Vagina (tissue), 2 donors: Measurements from ENCODE around the gene PPP2CA. TPM values are rescaled to one million over a fixed set of nuclear protein-coding genes. Genes with fewer than 3 reads are reported as not detected.

Source experiments
- DNase-seq, 2 donors: peaks; one replicate each; pipeline ENCODE4 v3.0.0-alpha.2; 2017; ENCODE audit errors: extremely low spot score in 2 of 2
- H3K27ac ChIP-seq: fragments of 200-600 bp; sonication (generic); one replicate; pipeline ENCODE4 v1.5.1; 2019
- H3K27me3 ChIP-seq: fragments of 200-600 bp; sonication (generic); one replicate; pipeline ENCODE4 v1.5.1; 2019
- H3K36me3 ChIP-seq, 2 donors: fragments of 200-600 bp; sonication (generic); one replicate each; pipeline ENCODE4 v1.5.1; 2017 to 2019
- H3K4me1 ChIP-seq: fragments of 200-600 bp; sonication (generic); one replicate; pipeline ENCODE4 v1.5.1; 2019
- H3K4me3 ChIP-seq, 2 donors: fragments of 200-600 bp; sonication (generic); 1 replicate in 1 of 2; 2 replicates in 1 of 2; pipeline ENCODE4 v1.5.1; 2016 to 2019
- H3K9me3 ChIP-seq: fragments of 200-600 bp; sonication (generic); one replicate; pipeline ENCODE4 v1.5.1; 2019
- POLR2A ChIP-seq, 2 donors: fragments of 450-650 bp; IDR thresholded peaks; one replicate each; pipeline ENCODE4 v1.6.1; 2017; ENCODE audit warnings: antibody characterized with exemption in 2 of 2, mild to moderate bottlenecking in 2 of 2, moderate library complexity in 2 of 2
- POLR2AphosphoS5 ChIP-seq, 2 donors: sonication (generic); formaldehyde crosslinking; IDR thresholded peaks; one replicate each; pipeline ENCODE4 v1.9.0; 2017; ENCODE audit warnings: antibody characterized with exemption in 2 of 2, mild to moderate bottlenecking in 2 of 2, low read depth in 1 of 2; ENCODE audit not compliant: insufficient read depth in 1 of 2
- intact Hi-C: fragments of 100-400 bp; cut with DNase I; formaldehyde crosslinking; loops from one replicate; pipeline ENCODE4 v1.15.1; 2023
- total RNA-seq: library from RNA; depleted of rRNA; stranded (reverse); fragments of >200 nt; gene quantifications from one replicate; pipeline ENCODE4 v1.2.3, GENCODE V29; 2016
- TF ChIP-seq, protein P1 (sequence below), 3 experiments: fragments of 450-650 bp in 2 of 3; fragments of 200-600 bp in 1 of 3; sonication (generic) in 1 of 3; IDR thresholded peaks; one replicate each; pipeline ENCODE4 v1.5.1; 2017 to 2019; ENCODE audit warnings: antibody characterized with exemption in 3 of 3, mild to moderate bottlenecking in 2 of 3, moderate library complexity in 2 of 3

PPP2CA gene
- total RNA-seq, 1 donor from 2014 or later, result 56.2 TPM

DNA sequence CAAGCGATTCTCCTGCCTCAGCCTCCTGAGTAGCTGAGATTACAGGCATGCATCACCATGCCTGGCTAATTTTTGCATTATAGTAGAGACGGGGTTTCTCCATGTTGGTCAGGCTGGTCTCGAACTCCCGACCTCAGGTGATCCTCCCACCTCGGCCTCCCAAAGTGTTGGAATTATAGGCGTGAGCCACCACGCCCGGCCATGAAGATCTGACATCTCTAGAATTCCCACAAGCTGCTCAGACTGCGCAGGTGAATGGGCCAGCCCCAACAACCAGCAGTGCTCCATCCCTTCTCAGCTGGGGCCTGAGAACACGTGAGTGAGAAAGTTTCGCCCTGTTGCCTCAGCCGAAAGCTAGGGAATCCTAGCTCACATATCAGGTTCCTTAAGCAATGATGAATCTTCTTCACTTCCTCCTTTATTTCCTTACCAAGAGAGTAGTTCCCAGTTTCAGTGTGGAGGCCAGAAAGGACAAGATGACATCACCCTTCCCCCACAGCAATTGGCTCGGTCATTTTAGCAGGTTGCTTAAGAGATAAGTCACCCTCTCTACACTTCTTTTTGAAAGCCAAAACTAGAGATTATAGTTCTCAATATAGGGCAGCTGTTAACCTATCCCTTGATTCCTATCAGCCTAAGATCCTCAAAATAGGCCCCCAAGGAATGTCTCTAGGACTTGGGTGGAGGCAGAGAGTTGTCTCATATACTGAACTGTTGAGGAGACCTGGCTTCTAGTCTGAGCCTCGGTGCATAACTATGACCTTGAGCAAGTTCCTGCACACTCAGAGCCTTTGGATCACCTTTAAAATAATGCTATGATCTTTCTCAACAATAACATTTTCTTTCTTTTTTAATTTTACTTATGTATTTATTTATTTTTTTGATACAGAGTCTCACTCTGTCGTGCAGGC is 23.9 kb upstream of the PPP2CA start:
- Histone ChIP-seq H3K27ac (no peak overlapping the region), H3K4me3 (no peak overlapping the region), H3K36me3 (no peaks in the 10 kb centered on the region), H3K9me3 (no peaks in the 10 kb centered on the region), H3K4me1 (peaks cover 6% of the 10 kb centered on the region), H3K27me3 (no peaks in the 10 kb centered on the region)
- TF ChIP-seq POLR2A (IDR thresholded peaks at IDR 0.05), result no peak
- no peak for TF ChIP-seq POLR2AphosphoS5 (IDR thresholded peaks at IDR 0.05; ENCODE audit: insufficient read depth in 1 of 2, low read depth in 1 of 2)
- TF ChIP-seq, protein P1, sequence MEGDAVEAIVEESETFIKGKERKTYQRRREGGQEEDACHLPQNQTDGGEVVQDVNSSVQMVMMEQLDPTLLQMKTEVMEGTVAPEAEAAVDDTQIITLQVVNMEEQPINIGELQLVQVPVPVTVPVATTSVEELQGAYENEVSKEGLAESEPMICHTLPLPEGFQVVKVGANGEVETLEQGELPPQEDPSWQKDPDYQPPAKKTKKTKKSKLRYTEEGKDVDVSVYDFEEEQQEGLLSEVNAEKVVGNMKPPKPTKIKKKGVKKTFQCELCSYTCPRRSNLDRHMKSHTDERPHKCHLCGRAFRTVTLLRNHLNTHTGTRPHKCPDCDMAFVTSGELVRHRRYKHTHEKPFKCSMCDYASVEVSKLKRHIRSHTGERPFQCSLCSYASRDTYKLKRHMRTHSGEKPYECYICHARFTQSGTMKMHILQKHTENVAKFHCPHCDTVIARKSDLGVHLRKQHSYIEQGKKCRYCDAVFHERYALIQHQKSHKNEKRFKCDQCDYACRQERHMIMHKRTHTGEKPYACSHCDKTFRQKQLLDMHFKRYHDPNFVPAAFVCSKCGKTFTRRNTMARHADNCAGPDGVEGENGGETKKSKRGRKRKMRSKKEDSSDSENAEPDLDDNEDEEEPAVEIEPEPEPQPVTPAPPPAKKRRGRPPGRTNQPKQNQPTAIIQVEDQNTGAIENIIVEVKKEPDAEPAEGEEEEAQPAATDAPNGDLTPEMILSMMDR (IDR thresholded peaks at IDR 0.05), result no peak
- no peak for DNase-seq
- intact Hi-C loops, result no loop called here

DNA sequence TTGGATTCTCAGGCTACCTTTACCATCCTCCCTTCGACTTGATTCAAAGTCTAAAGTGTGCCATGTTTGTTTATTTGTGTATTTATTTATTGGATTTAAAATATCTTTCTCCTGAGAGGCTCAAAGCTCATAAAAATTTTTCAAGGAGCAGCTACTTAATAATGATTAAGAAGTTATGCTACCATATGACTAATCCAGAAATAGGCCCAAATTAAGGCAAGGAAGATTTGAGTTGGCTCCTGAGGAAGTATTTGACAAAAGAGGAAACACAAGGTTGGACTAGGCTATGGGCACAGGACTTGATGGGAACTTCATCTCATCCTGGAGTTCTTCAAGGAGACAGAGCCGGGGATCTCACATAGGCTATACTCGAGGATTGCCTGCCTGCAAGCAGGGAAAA is 22.4 kb upstream of the PPP2CA start:
- H3K4me1 ChIP-seq, result peaks cover 6% of the 10 kb centered on the region
- intact Hi-C loops, result no loop called here
- no peak overlapping the region for H3K27ac ChIP-seq
- H3K27me3 ChIP-seq, result no peaks in the 10 kb centered on the region
- no peak overlapping the region for H3K4me3 ChIP-seq
- TF ChIP-seq POLR2A (IDR thresholded peaks at IDR 0.05) (no peak), POLR2AphosphoS5 (IDR thresholded peaks at IDR 0.05; ENCODE audit: insufficient read depth in 1 of 2, low read depth in 1 of 2) (no peak)
- TF ChIP-seq, protein P1 (IDR thresholded peaks at IDR 0.05), result no peak
- no peak for DNase-seq
- no peaks in the 10 kb centered on the region for H3K9me3 ChIP-seq
- H3K36me3 ChIP-seq, result no peaks in the 10 kb centered on the region

DNA sequence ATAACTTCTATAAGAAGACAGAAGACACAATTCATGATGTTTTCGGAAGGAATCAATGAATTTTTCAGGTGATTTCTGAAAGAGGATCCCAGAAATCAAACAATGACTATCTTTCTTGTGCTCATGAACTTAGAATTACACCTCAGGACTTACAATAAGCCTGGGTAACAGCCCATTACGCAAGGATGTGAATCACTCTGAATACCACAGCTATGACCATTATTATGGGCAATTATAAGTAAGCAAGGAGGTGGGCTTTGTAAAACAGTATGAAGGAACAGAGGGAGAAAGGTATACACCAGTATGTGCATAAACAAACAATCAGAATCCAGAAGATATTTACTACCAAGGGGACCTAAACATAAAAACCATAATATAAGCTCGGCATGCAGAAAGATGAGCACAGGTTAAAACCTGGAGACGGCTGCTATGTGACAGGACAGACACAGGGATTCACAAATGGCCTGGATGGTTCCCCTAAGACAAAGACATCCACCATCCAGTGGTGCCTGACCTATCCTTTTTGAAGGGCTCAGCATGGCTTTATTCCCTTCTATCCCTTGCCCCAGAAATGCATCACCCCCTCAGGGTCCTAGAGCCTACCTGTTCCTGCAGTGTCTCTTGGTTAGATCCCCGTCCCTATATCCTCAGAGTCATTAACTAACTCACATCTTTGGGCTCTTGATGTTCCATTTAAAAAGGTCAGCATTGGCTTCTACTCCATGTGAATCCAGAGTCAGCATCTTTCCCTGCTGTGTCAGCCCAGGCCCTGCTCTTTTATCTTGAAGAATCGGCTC is 21.8 kb upstream of the PPP2CA start:
- intact Hi-C loops, result no loop called here
- TF ChIP-seq POLR2AphosphoS5 (IDR thresholded peaks at IDR 0.05; ENCODE audit: insufficient read depth in 1 of 2, low read depth in 1 of 2) (no peak), POLR2A (IDR thresholded peaks at IDR 0.05) (no peak)
- TF ChIP-seq, protein P1 (IDR thresholded peaks at IDR 0.05), result no peak
- no peak overlapping the region for H3K27ac ChIP-seq

DNA sequence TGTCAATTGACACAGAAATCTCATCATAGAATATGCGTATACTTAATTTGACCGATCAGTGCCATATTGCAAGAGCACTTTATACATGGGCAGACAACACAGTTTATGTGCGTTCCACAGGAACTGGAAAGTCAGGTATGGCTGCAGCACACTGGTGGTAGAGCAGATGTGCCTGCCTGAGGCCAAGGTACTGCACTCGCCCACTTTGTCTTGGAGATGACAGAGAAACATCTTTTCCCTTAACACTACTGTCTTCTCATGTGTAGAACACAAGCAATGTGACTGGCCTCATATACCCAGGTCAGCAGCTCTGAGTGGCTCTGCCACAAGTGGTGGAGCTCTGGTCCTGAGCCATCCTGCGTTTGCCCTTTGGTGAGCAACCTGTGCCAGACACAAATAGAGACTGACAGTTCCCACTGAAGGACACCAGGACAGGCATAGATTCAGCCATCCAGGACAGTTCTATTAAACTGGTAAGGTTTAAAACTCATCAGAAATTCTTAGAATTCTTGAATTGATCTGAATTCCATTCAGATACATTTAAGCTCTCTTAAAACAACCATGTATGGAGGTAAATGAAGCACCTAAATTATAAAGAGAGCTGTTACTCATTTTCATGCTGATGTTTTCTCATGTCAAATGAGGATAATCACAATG is 21.0 kb upstream of the PPP2CA start:
- Histone ChIP-seq H3K36me3 (no peaks in the 10 kb centered on the region), H3K4me1 (peaks cover 6% of the 10 kb centered on the region), H3K4me3 (no peak overlapping the region), H3K27ac (no peak overlapping the region), H3K27me3 (no peaks in the 10 kb centered on the region), H3K9me3 (no peaks in the 10 kb centered on the region)
- no peak for DNase-seq
- TF ChIP-seq, protein P1 (IDR thresholded peaks at IDR 0.05), result no peak
- TF ChIP-seq POLR2A (IDR thresholded peaks at IDR 0.05), result no peak
- no peak for TF ChIP-seq POLR2AphosphoS5 (IDR thresholded peaks at IDR 0.05; ENCODE audit: insufficient read depth in 1 of 2, low read depth in 1 of 2)
- intact Hi-C loops, result no loop called here

More for the DNA sequence above, 21.8 kb upstream of the PPP2CA start:
- Histone ChIP-seq H3K4me1 (peaks cover 6% of the 10 kb centered on the region), H3K36me3 (no peaks in the 10 kb centered on the region), H3K27me3 (no peaks in the 10 kb centered on the region), H3K9me3 (no peaks in the 10 kb centered on the region), H3K4me3 (no peak overlapping the region)
- no peak for DNase-seq
